IMR-90 (cell line): ENCODE results near the gene MTURN. TPM values are rescaled to one million over a fixed set of nuclear protein-coding genes. Genes with fewer than 3 reads are reported as not detected.

Experiments used
- ATAC-seq: fragments of 200-7000 bp; cut with Tn5 transposase; 2 replicates; pipeline ENCODE4 v1.9.1; 2020; ENCODE audit warnings: low read depth, mild to moderate bottlenecking, moderate library complexity
- BruUV-seq: library from RNA; stranded (reverse); fragments of 400-500 nt; replicated peaks from 2 replicates; lab custom pipeline; 2021; lab: Mats Ljungman, UMichigan
- CTCF ChIA-PET: fragments of 300-600 bp; formaldehyde crosslinking; extraction: SDS; loops from one replicate; lab custom pipeline; 2021; ENCODE audit warnings: antibody characterized with exemption; lab: Yijun Ruan, JAX
- POLR2A ChIA-PET: fragments of 300-600 bp; sonication (Branson Sonifier 250); formaldehyde crosslinking; loops from one replicate; lab custom pipeline; 2022; ENCODE audit warnings: antibody characterized with exemption; ENCODE audit not compliant: unreplicated experiment; lab: Charles Lee
- DNase-seq: peaks from one replicate; pipeline ENCODE4 v3.0.0; 2013
- H2AFZ ChIP-seq: replicated peaks from 2 replicates; pipeline ENCODE3; 2013; ENCODE audit warnings: low read length, mild to moderate bottlenecking; ENCODE audit not compliant: poor library complexity
- H2AK5ac ChIP-seq: 2 replicates; pipeline ENCODE4 v1.6.1; 2013; ENCODE audit warnings: low read depth, low read length, inconsistent platforms
- H2AK9ac ChIP-seq: replicated peaks from 2 replicates; pipeline ENCODE3; 2013; ENCODE audit warnings: mild to moderate bottlenecking, low read depth, low read length, moderate library complexity; ENCODE audit not compliant: poor library complexity
- H2BK120ac ChIP-seq: 2 replicates; pipeline ENCODE4 v1.6.1; 2013; ENCODE audit warnings: low read depth, low read length, inconsistent platforms
- H2BK15ac ChIP-seq: 3 replicates; pipeline ENCODE4 v1.6.1; 2013; ENCODE audit warnings: low read depth, low read length, inconsistent platforms
- H2BK20ac ChIP-seq: 2 replicates; pipeline ENCODE4 v1.6.1; 2013; ENCODE audit warnings: low read depth, mild to moderate bottlenecking, inconsistent platforms, low read length, moderate library complexity
- H2BK5ac ChIP-seq: 2 replicates; pipeline ENCODE4 v1.6.1; 2013; ENCODE audit warnings: mild to moderate bottlenecking, low read depth, low read length, inconsistent platforms; ENCODE audit not compliant: poor library complexity, severe bottlenecking
- H3K14ac ChIP-seq: replicated peaks from 2 replicates; pipeline ENCODE4 v1.6.1; 2013; ENCODE audit warnings: low read depth, low read length, inconsistent platforms
- H3K18ac ChIP-seq: 2 replicates; pipeline ENCODE4 v1.6.1; 2013; ENCODE audit warnings: low read depth, low read length, control low read depth
- H3K23ac ChIP-seq: 2 replicates; pipeline ENCODE4 v1.6.1; 2013; ENCODE audit warnings: low read depth, low read length, inconsistent platforms
- H3K27ac ChIP-seq: 2 replicates; pipeline ENCODE4 v1.5.1; 2013; ENCODE audit warnings: mild to moderate bottlenecking, control low read depth, low read length; ENCODE audit not compliant: insufficient read depth
- H3K27me3 ChIP-seq: 2 replicates; pipeline ENCODE4 v1.6.1; 2013; ENCODE audit warnings: low read length; ENCODE audit not compliant: control insufficient read depth, insufficient read depth
- H3K36me3 ChIP-seq: 2 replicates; pipeline ENCODE4 v1.6.1; 2013; ENCODE audit warnings: low read length, mixed read lengths; ENCODE audit not compliant: control insufficient read depth, insufficient read depth
- H3K4ac ChIP-seq: 2 replicates; pipeline ENCODE4 v1.6.1; 2013; ENCODE audit warnings: low read depth, low read length, inconsistent platforms
- H3K4me1 ChIP-seq: 2 replicates; pipeline ENCODE4 v1.6.1; 2013; ENCODE audit warnings: low read length, mixed read lengths; ENCODE audit not compliant: control insufficient read depth, insufficient read depth
- H3K4me2 ChIP-seq: 2 replicates; pipeline ENCODE4 v1.6.1; 2013; ENCODE audit warnings: low read depth, mild to moderate bottlenecking, control low read depth, low read length, moderate library complexity
- H3K4me3 ChIP-seq: 2 replicates; pipeline ENCODE4 v1.5.1; 2013; ENCODE audit warnings: low read depth, mild to moderate bottlenecking, control low read depth, low read length, moderate library complexity; ENCODE audit not compliant: insufficient read depth
- H3K56ac ChIP-seq: 2 replicates; pipeline ENCODE4 v1.6.1; 2013; ENCODE audit warnings: low read length, inconsistent platforms; ENCODE audit not compliant: insufficient read depth; ENCODE audit errors: extremely low read depth
- H3K79me1 ChIP-seq, 2 experiments: 2 replicates each; pipeline ENCODE4 v1.6.1; 2013; ENCODE audit warnings: low read length in 2 of 2, inconsistent platforms in 1 of 2, low read depth in 1 of 2
- H3K9ac ChIP-seq: 2 replicates; pipeline ENCODE4 v1.6.1; 2013; ENCODE audit warnings: low read depth, low read length, control low read depth
- H3K9me1 ChIP-seq: 2 replicates; pipeline ENCODE4 v1.6.1; 2013; ENCODE audit warnings: low read length, inconsistent platforms; ENCODE audit not compliant: insufficient read depth
- H3K9me3 ChIP-seq: 2 replicates; pipeline ENCODE4 v1.6.1; 2013; ENCODE audit warnings: low read length; ENCODE audit not compliant: control insufficient read depth, insufficient read depth
- H4K20me1 ChIP-seq: 2 replicates; pipeline ENCODE4 v1.6.1; 2013; ENCODE audit warnings: low read length, inconsistent platforms; ENCODE audit not compliant: insufficient read depth
- H4K5ac ChIP-seq: 2 replicates; pipeline ENCODE4 v1.6.1; 2013; ENCODE audit warnings: mild to moderate bottlenecking, low read depth, low read length, control low read depth
- H4K8ac ChIP-seq, 2 experiments: 2 replicates each; pipeline ENCODE4 v1.6.1; 2013; ENCODE audit warnings: low read depth in 2 of 2, low read length in 2 of 2, control low read depth in 1 of 2, inconsistent platforms in 1 of 2
- H4K91ac ChIP-seq: 2 replicates; pipeline ENCODE4 v1.6.1; 2013; ENCODE audit warnings: low read depth, low read length, inconsistent platforms; ENCODE audit not compliant: insufficient read depth
- BHLHE40 ChIP-seq: fragments of 150-350 bp; IDR thresholded peaks from 2 replicates; pipeline ENCODE4 v1.6.1; 2016; ENCODE audit warnings: mild to moderate bottlenecking, low read depth, low read length
- CEBPB ChIP-seq: IDR thresholded peaks from 2 replicates; pipeline ENCODE4 v1.6.1; 2012; ENCODE audit warnings: low read depth, low read length, improper control_type of control experiment
- CTCF ChIP-seq: conservative IDR thresholded peaks from 2 replicates; pipeline ENCODE4 v1.5.1; 2012; ENCODE audit warnings: mild to moderate bottlenecking, low read depth, low read length, improper control_type of control experiment
- FOS ChIP-seq: fragments of 150-350 bp; IDR thresholded peaks from 2 replicates; pipeline ENCODE4 v1.6.1; 2016; ENCODE audit warnings: low read depth, low read length
- NFE2L2 ChIP-seq: fragments of 150-350 bp; IDR thresholded peaks from 2 replicates; pipeline ENCODE4 v1.6.1; 2016; ENCODE audit warnings: low read depth, mild to moderate bottlenecking, low read length
- POLR2A ChIP-seq: IDR thresholded peaks from 2 replicates; pipeline ENCODE4 v1.6.1; 2012; ENCODE audit warnings: mild to moderate bottlenecking, low read depth, low read length
- RAD21 ChIP-seq: IDR thresholded peaks from 2 replicates; pipeline ENCODE4 v1.6.1; 2012; ENCODE audit warnings: low read length, improper control_type of control experiment
- RFX5 ChIP-seq: IDR thresholded peaks from 2 replicates; pipeline ENCODE4 v1.8.0; 2012; ENCODE audit warnings: low read depth, mild to moderate bottlenecking, low read length, moderate library complexity
- SMC3 ChIP-seq: fragments of 150-350 bp; IDR thresholded peaks from 2 replicates; pipeline ENCODE4 v1.6.1; 2016; ENCODE audit warnings: low read depth, mild to moderate bottlenecking, antibody characterized with exemption, low read length, moderate library complexity
- WGBS, 2 experiments: methylation state at CpG; one replicate each; pipeline versions ENCODE4 v1.1.5 to v1.1.7; 2013; ENCODE audit warnings: missing lambda C conversion rate in 2 of 2; ENCODE audit not compliant: insufficient read length in 1 of 2; ENCODE audit errors: extremely low coverage in 2 of 2; 5-methylcytosine and 5-hydroxymethylcytosine counted together
- dilution Hi-C: fragments of 300-500 bp; cut with HindIII; formaldehyde crosslinking; loops from one replicate; pipeline ENCODE4 v1.14.3; 2018; ENCODE audit warnings: low sequenced_read_pairs; ENCODE audit not compliant: unreplicated experiment
- in situ Hi-C: fragments of 300-500 bp; cut with MboI; formaldehyde crosslinking; loops from 3 replicates; pipeline ENCODE4 v1.14.3; 2019; ENCODE audit warnings: low sequenced_read_pairs, inconsistent platforms, mixed read lengths
- intact Hi-C: fragments of 100-400 bp; cut with micrococcal nuclease; formaldehyde crosslinking; loops from 2 replicates; pipeline ENCODE4 v1.10.0; 2022
- polyA plus RNA-seq, 3 experiments: library from polyadenylated mRNA; depleted of rRNA; stranded (reverse); fragments of >200 nt; gene quantifications; 2 replicates each; pipeline ENCODE4 v1.2.3, GENCODE V29; 2012; ENCODE audit warnings: low replicate concordance in 1 of 3
- total RNA-seq: library from RNA; depleted of rRNA; stranded (reverse); fragments of >200 nt; gene quantifications from 2 replicates; pipeline ENCODE4 v1.2.3, GENCODE V29; 2012

The MTURN gene
- total and polyA plus RNA-seq, 2 of the 4 experiments (the other 2 are of a cell fraction): 2.8 to 5.6 TPM

- Histone ChIP-seq H2AK5ac (no peak overlapping the region), H3K4me2 (no peak overlapping the region), H2AFZ (no peak overlapping the region), H3K18ac (no peak overlapping the region), H4K5ac (no peak overlapping the region), H3K14ac (no peak overlapping the region), H3K4ac (no peak overlapping the region), H2BK15ac (no peak overlapping the region), H3K56ac (no peak overlapping the region), H3K79me1 (no peaks in the 10 kb centered on the region), H2AK9ac (no peak overlapping the region), H2BK20ac (no peak overlapping the region), H3K27ac (no peak overlapping the region), H3K23ac (no peak overlapping the region), H3K9me1 (peaks cover 4% of the 10 kb centered on the region; the same call in 1 of the 2 replicates), H2BK5ac (no peak overlapping the region), H2BK120ac (no peak overlapping the region), H3K9ac (no peak overlapping the region), H3K27me3 (no peaks in the 10 kb centered on the region), H3K4me3 (no peak overlapping the region), H4K8ac (no peak overlapping the region), H4K20me1 (no peaks in the 10 kb centered on the region), H3K9me3 (no peaks in the 10 kb centered on the region), H4K91ac (no peak overlapping the region), H3K4me1 (peaks cover 5% of the 10 kb centered on the region), H3K36me3 (no peaks in the 10 kb centered on the region)
- DNase-seq (peak; percentile 54), ATAC-seq (peak; percentile 69)
- TF ChIP-seq POLR2A (no peak), CTCF (peak; percentile 71), BHLHE40 (no peak), NFE2L2 (no peak), RAD21 (peak; percentile 70), CEBPB (no peak), FOS (no peak), RFX5 (no peak), SMC3 (peak; percentile 63)
- ChIA-PET POLR2A (no interaction called here), CTCF (interaction anchor here (0.6 to 1.2 kb wide), 8 partner anchors 8 to 305 kb away, joined by 3 to 4 read pairs (median 4); no protein-coding TSS in a partner anchor)
- dilution Hi-C loops (no loop called here), in situ Hi-C loops (loop anchor here (10.0 kb wide), 2 partner anchors 110 to 400 kb away; no protein-coding TSS in a partner anchor), intact Hi-C loops (loop anchor here (1.0 to 5.0 kb wide), 4 partner anchors 111 to 400 kb away; partner anchors contain the start of gene NOD1)
- BruUV-seq: no TSS peak
- no CpG with 5 or more reads among the region's 6 CpGs for WGBS, 2 experiments
These were observed 29.8 kb downstream of the MTURN start for GRCh38 chr7:30164567-30164966.
